ENCODE data around the gene ITPR2.

DNA sequence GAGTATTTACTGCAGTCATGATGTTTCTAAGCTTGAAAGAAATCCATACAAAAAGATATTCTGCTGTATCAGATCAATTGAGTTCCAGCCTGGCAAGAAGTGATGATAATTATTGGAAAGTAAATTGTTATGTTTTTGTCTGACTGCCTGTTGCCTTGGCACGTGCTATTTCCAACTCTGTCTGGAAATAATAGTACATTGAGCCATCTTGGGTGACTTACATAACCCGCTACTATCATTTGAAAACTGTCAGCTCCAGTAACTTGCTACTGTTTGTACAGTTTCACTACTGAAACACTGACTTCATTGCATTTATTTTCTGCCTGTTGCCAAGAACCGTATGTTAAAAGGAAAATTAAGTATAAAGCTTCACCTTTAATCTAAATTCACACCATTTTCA, 318.6 kb downstream of the ITPR2 start:
- TF ChIP-seq, protein P1, sequence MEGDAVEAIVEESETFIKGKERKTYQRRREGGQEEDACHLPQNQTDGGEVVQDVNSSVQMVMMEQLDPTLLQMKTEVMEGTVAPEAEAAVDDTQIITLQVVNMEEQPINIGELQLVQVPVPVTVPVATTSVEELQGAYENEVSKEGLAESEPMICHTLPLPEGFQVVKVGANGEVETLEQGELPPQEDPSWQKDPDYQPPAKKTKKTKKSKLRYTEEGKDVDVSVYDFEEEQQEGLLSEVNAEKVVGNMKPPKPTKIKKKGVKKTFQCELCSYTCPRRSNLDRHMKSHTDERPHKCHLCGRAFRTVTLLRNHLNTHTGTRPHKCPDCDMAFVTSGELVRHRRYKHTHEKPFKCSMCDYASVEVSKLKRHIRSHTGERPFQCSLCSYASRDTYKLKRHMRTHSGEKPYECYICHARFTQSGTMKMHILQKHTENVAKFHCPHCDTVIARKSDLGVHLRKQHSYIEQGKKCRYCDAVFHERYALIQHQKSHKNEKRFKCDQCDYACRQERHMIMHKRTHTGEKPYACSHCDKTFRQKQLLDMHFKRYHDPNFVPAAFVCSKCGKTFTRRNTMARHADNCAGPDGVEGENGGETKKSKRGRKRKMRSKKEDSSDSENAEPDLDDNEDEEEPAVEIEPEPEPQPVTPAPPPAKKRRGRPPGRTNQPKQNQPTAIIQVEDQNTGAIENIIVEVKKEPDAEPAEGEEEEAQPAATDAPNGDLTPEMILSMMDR (conservative IDR thresholded peaks at IDR 0.05; ENCODE audit: low read length): no peak
- no peak for TF ChIP-seq EZH2phosphoT487 (IDR thresholded peaks at IDR 0.05; ENCODE audit: borderline replicate concordance, low read depth, low read length)
